Smooth muscle cell (in vitro differentiated cells): ENCODE data around the gene COG1. TPM values are rescaled to one million over a fixed set of nuclear protein-coding genes. Genes with fewer than 3 reads are reported as not detected.

Experiments used
- DNase-seq: peaks from one replicate; lab custom pipeline; 2025; ENCODE audit not compliant: unreplicated experiment; lab: John Stamatoyannopoulos, UW
- H2AFZ ChIP-seq: fragments of 200-600 bp; sonication (generic); 2 replicates; pipeline ENCODE4 v1.6.0; 2016; ENCODE audit warnings: antibody characterized with exemption, low read depth, mild to moderate bottlenecking
- H3F3A ChIP-seq: fragments of 200-600 bp; sonication (generic); 2 replicates; pipeline ENCODE4 v1.6.0; 2017; ENCODE audit warnings: antibody characterized with exemption, low read depth
- H3K27ac ChIP-seq: fragments of 200-600 bp; sonication (generic); 2 replicates; pipeline ENCODE4 v1.5.1; 2016; ENCODE audit warnings: low read depth, mild to moderate bottlenecking
- H3K27me3 ChIP-seq: fragments of 200-600 bp; sonication (generic); 2 replicates; pipeline ENCODE4 v1.6.1; 2016; ENCODE audit warnings: low read depth, mild to moderate bottlenecking
- H3K36me3 ChIP-seq: fragments of 200-600 bp; sonication (generic); 2 replicates; pipeline ENCODE4 v1.5.1; 2016; ENCODE audit warnings: low read depth
- H3K4me1 ChIP-seq: fragments of 200-600 bp; sonication (generic); 2 replicates; pipeline ENCODE4 v1.5.1; 2016; ENCODE audit warnings: low read depth
- H3K4me2 ChIP-seq: fragments of 200-600 bp; sonication (generic); 2 replicates; pipeline ENCODE4 v1.6.0; 2016; ENCODE audit warnings: mild to moderate bottlenecking
- H3K4me3 ChIP-seq: fragments of 200-600 bp; sonication (generic); 2 replicates; pipeline ENCODE4 v1.5.1; 2016; ENCODE audit warnings: mild to moderate bottlenecking
- H3K79me2 ChIP-seq: fragments of 200-600 bp; sonication (generic); 2 replicates; pipeline ENCODE4 v1.6.0; 2016; ENCODE audit warnings: low read depth, mild to moderate bottlenecking
- H3K9ac ChIP-seq: fragments of 200-600 bp; sonication (generic); 2 replicates; pipeline ENCODE4 v1.6.0; 2016; ENCODE audit warnings: low read depth
- H3K9me3 ChIP-seq: fragments of 200-600 bp; sonication (generic); replicated peaks from 2 replicates; pipeline ENCODE4 v1.5.1; 2016; ENCODE audit warnings: low read depth
- H4K20me1 ChIP-seq: fragments of 200-600 bp; sonication (generic); 2 replicates; pipeline ENCODE4 v1.6.0; 2016; ENCODE audit warnings: low read depth
- WGBS: methylation state at CpG from one replicate; pipeline ENCODE4 v1.1.7; 2016; ENCODE audit warnings: low lambda C conversion rate; 5-methylcytosine and 5-hydroxymethylcytosine counted together
- polyA plus RNA-seq: library from polyadenylated mRNA; unstranded; fragments of >200 nt; fragmentation: Nextera tagmentation; extraction: Ambion mirVana; gene quantifications from 2 replicates; pipeline ENCODE4 v1.2.1, GENCODE V29; 2016
- total RNA-seq: library from RNA; depleted of rRNA; stranded (reverse); fragments of >200 nt; gene quantifications from 2 replicates; pipeline ENCODE4 v1.2.3, GENCODE V29; 2014
- TF ChIP-seq, protein P1 (sequence below): fragments of 200-600 bp; sonication (generic); IDR thresholded peaks from 2 replicates; pipeline ENCODE4 v1.5.1; 2017; ENCODE audit warnings: borderline replicate concordance, mild to moderate bottlenecking, antibody characterized with exemption; ENCODE audit not compliant: insufficient read depth, poor library complexity, severe bottlenecking

Gene COG1
- total and polyA plus RNA-seq, 2 experiments from 2014 or later = 29.4 to 37.8 TPM

DNA sequence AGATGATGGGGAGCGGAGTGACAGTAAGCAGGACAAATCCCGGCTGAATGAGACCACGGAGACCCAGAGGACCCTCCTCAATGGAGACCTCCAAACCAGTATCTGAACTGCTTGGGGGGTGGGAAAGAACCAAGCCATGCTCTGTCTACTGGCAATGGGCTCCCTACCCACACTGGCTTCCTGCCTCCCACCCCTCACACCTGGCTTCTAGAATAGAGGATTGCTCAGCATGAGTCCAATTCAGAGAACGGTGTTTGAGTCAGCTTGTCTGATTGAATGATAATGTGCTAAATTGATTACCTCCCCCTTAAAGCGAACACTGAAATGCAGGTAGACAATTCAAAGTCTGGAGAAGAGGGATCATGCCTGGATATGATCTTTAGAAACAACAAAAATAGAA is 22.5 kb upstream of the COG1 start:
- H3K79me2 ChIP-seq = no peaks in the 10 kb centered on the region
- peaks cover 2% of the 10 kb centered on the region for H3K4me1 ChIP-seq
- H3K36me3 ChIP-seq = no peaks in the 10 kb centered on the region
- no peak overlapping the region for H3K4me2 ChIP-seq
- no peak overlapping the region for H3K9ac ChIP-seq
- no peaks in the 10 kb centered on the region for H3F3A ChIP-seq
- H4K20me1 ChIP-seq = no peaks in the 10 kb centered on the region
- 77% methylated on average over 5 of the region's 5 CpGs for WGBS
- H3K27ac ChIP-seq = no peak overlapping the region
- peaks cover 34% of the 10 kb centered on the region for H3K27me3 ChIP-seq
- H2AFZ ChIP-seq = no peak overlapping the region
- no peak overlapping the region for H3K4me3 ChIP-seq
- TF ChIP-seq, protein P1, sequence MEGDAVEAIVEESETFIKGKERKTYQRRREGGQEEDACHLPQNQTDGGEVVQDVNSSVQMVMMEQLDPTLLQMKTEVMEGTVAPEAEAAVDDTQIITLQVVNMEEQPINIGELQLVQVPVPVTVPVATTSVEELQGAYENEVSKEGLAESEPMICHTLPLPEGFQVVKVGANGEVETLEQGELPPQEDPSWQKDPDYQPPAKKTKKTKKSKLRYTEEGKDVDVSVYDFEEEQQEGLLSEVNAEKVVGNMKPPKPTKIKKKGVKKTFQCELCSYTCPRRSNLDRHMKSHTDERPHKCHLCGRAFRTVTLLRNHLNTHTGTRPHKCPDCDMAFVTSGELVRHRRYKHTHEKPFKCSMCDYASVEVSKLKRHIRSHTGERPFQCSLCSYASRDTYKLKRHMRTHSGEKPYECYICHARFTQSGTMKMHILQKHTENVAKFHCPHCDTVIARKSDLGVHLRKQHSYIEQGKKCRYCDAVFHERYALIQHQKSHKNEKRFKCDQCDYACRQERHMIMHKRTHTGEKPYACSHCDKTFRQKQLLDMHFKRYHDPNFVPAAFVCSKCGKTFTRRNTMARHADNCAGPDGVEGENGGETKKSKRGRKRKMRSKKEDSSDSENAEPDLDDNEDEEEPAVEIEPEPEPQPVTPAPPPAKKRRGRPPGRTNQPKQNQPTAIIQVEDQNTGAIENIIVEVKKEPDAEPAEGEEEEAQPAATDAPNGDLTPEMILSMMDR = no peak
- no peak for DNase-seq
- no peaks in the 10 kb centered on the region for H3K9me3 ChIP-seq

DNA sequence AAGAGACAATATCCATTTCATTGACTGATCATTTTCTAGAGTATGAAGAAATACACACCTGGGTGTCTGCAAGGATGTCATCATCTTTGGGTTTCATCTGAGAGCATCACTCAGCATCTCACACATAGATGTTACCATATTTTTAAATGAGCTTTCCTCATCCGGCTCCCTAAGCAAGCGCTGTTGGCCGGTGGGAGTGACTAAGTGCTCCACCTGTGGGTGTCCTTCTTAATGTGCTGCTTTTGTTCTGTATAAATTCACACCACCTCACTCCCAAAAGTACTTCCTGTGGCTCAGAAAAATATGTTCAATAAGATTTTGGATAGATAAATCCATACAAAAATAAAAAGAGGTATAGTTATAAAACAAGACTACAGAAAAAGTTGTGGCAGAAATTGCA is 20.6 kb upstream of the COG1 start:
- Histone ChIP-seq H2AFZ (no peak overlapping the region), H3K36me3 (no peaks in the 10 kb centered on the region), H4K20me1 (no peaks in the 10 kb centered on the region), H3K27ac (no peak overlapping the region), H3K9me3 (no peaks in the 10 kb centered on the region), H3F3A (no peaks in the 10 kb centered on the region), H3K27me3 (peaks cover 14% of the 10 kb centered on the region), H3K9ac (no peak overlapping the region), H3K4me1 (no peaks in the 10 kb centered on the region), H3K4me2 (no peak overlapping the region), H3K79me2 (no peaks in the 10 kb centered on the region), H3K4me3 (no peak overlapping the region)
- WGBS = 76% methylated on average over 3 of the region's 3 CpGs
- DNase-seq = no peak
- TF ChIP-seq, protein P1 = no peak

- DNase-seq = no peak
- no peak overlapping the region for H3K4me2 ChIP-seq
- TF ChIP-seq, protein P1 = no peak
- H3K36me3 ChIP-seq = no peaks in the 10 kb centered on the region
- WGBS = 88% methylated on average over 7 of the region's 7 CpGs
- no peaks in the 10 kb centered on the region for H4K20me1 ChIP-seq
- no peak overlapping the region for H3K4me3 ChIP-seq
- H2AFZ ChIP-seq = no peak overlapping the region
- H3K9me3 ChIP-seq = no peaks in the 10 kb centered on the region
- no peaks in the 10 kb centered on the region for H3F3A ChIP-seq
- H3K4me1 ChIP-seq = no peaks in the 10 kb centered on the region
- no peak overlapping the region for H3K9ac ChIP-seq
- H3K27ac ChIP-seq = no peak overlapping the region
- H3K27me3 ChIP-seq = no peaks in the 10 kb centered on the region
- H3K79me2 ChIP-seq = no peaks in the 10 kb centered on the region
Measured at GRCh38 chr17:73174126-73174525, 18.7 kb upstream of the COG1 start.

GRCh38 chr17:73175962-73176565 is 16.8 kb upstream of the COG1 start:
- Histone ChIP-seq H3K4me2 (no peak overlapping the region), H3K9me3 (no peaks in the 10 kb centered on the region), H3K4me3 (no peak overlapping the region), H3K36me3 (no peaks in the 10 kb centered on the region), H2AFZ (no peak overlapping the region), H3K27me3 (no peaks in the 10 kb centered on the region), H3F3A (no peaks in the 10 kb centered on the region), H3K27ac (no peak overlapping the region), H3K9ac (no peak overlapping the region), H3K4me1 (no peaks in the 10 kb centered on the region), H3K79me2 (no peaks in the 10 kb centered on the region), H4K20me1 (no peaks in the 10 kb centered on the region)
- WGBS = 92% methylated on average over 10 of the region's 10 CpGs
- TF ChIP-seq, protein P1 = no peak
- DNase-seq = no peak
